SW480 (cell line): ENCODE measurements around the gene ZFR2.

Source experiments
- DNase-seq: peaks from one replicate; pipeline ENCODE4 v3.0.0-alpha.2; 2016; ENCODE audit warnings: low spot score

ZFR2 gene

DNA sequence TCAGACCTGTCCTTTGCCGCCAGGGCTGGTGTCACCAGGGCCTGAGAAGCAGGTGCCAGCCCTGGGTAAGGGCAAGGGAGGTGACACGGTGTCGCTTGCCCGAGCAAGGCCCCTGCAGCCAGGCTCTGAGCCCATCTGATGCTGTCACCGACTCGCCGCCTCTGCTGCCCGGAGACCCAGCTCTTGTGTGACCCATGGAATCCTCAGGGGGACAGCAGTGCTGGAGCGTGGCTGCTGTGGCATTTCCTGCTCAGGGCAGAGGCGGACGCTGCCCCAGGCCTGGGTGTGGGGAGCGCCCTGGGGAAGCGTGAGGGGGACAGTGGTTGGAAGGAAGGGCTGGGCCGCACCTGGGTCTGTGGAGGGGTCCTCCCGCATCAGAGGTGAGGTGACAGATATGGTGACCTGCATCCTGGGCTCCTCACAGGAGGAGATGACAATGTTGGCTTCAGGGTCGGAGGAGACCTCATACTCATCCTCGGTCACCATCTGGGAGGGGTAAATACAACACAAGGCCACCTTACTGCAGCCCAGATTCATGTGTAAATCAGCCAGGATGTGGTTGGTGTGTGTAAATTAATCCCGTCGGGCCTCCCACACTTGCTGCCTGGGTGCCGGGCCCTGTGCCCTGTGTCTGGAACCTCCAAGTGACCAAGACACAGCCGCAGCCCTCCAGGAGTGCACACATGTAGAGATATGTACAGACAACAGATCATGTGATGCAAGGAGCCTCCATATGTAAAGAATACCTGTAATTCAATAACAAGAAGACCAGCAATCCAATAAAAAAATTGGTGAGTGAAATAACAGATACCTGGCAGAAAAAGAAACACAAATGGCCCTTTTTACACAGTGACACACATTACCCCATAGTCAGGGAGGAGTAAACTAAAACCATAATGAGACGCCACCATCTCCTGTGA lies 55.1 kb downstream of the ZFR2 start:
- DNase-seq, result no peak

DNA sequence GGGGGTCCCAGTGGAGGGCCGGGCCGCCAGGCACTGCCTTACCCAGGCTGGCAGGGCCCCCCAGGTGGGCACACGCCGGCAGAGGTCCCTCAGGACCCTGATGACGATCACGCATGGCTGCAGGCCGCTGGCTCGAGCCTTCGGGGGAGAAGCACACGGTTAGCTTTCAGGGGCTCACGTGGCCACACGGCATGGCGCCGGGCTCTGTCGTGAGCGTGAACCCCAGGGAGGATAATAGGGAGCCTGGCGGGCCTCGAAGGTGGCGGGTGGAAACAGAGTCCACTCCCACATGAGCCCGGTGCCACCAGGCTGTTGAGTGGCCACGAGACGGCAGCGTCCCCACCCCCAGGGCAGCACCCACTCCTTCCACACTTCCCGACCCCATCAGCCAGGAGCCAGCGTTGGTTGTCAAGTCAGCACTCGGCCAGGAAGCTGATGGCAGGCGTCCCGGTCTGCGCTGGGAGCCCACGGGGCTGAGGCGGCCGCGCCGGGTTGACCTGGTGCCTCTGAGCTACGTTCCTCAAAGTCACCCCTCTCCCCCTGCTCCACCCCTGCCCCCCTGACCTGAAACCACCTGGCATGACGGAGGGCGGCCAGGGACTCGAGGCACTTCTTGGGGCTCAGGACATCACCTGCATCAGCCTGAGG lies 58.0 kb downstream of the ZFR2 start:
- no peak for DNase-seq

DNA sequence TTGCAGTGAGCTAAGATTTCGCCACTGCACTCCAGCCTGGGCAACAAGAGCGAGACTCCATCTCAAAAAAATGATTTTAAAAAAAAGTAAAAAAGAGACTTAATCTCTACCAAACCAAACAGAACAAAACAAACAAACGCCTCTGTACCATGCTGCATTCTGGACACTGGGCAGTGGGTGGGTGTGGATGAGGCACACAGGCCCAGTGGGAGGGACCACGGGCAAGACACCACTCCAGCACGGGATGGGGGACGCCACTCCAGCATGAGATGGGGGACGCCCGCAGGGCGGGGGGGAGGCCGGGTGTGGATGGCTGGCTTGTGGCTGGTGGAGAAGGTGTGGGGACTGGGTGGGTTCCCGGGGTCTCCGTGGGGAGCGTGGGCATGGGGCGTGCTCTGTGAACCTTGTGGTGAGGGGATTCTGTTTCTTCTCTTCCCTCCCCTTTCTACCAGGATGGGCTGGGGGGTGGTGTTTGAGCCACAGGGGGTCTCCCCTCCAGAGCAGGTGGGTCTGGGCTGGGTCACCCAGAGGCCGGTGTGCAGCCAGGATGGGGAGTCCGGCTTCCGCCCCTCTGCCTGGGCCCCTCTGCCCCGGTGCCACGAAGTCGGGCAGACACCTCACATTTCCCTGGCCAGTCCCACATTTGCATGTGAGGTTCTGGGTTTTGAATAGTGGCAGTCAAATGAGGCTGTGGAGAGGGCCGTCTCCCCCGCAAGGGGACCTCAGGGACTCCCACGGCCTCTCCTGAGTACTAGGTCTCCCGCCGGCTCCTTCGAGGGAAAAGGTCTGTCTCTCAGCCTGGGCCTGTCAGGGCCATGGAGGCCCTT lies 58.7 kb downstream of the ZFR2 start:
- no peak for DNase-seq

DNA sequence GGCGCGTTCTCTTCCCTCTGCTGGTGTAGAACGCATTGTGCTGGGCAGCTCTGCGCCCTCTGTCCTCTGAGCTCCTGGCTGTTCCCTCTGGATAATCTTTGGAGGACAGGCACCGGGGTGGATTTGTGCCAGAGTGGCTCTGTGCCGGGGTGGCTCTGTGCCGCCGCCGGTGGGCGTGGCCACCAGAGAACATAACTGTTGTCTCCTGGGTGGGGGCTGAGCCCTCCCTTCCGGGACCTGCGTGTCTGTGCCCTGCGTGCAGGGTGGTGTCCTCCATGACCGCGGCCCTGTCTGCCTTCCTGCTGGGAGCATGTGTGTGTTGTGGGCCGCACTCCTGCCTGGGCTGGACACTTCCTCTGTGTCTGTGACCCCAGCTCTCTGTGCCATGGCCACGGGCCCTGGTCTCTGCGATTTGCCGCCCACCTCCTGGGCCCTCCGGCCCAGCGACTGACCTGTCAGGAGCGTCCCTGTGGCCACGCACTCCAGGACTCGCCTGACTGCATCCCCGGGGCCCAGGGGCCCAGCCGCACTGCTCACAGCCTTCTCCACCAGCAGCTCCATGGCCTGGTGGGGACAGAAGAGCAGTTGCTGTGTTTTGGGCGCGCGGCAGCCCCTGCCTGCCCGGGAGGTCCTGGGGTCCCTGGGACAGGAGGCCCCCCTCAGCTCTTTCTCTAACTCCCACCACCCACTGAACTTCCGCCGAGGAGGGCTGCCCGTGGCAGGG lies 60.3 kb downstream of the ZFR2 start:
- DNase-seq, result no peak

DNA sequence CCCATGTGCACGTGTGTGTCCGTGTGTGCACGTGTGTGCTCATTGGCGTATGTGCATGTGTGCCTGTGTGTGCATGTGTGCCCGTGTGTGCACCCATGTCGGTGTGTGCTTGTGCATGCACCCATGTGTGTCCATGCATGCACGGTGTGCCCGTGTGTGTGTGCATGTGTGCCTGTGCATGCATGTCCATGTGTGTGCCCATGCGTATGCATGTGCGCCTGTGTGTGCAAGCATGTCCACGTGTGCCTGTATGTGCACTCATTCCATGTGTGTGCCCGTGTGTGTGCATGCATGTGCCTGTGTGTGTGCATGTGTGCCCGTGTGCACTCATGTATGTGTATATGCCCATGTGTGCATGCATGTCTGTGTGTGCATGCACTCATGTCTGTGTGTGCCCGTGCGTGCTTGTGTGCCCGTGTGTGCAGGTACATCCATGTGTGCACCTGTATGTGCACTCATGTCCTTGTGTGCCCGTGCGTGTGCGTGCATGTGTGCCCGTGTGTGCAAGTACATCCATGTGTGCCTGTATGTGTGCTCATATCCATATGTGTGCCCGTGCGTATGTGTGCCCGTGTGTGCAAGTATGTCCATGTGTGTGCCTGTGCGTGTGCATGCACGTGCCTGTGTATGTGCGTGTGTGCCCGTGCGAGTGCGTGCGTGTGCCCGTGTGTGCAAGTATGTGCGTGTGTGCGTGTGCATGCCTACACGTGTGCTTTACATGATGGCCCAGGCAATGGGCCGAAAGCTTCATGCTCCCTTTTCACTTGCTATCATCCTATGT lies 61.1 kb downstream of the ZFR2 start:
- no peak for DNase-seq

DNA sequence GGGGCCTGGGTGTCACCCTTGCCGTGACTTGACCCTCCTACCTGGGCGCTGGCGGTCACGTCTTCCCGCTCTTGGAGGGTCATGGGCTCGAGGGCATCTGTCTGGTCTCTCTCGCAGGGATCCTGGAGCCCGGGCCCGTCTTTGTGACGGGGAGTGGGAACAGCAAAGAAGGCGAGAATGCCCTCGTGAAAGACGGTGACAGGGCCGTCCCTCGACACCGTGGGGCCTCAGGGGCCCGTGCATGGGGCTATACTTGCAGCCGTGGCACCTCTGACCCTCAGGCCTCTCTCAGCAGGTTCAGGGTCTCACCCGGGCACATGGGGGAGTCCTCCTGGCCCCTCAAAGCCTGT lies 61.7 kb downstream of the ZFR2 start:
- DNase-seq, result no peak

DNA sequence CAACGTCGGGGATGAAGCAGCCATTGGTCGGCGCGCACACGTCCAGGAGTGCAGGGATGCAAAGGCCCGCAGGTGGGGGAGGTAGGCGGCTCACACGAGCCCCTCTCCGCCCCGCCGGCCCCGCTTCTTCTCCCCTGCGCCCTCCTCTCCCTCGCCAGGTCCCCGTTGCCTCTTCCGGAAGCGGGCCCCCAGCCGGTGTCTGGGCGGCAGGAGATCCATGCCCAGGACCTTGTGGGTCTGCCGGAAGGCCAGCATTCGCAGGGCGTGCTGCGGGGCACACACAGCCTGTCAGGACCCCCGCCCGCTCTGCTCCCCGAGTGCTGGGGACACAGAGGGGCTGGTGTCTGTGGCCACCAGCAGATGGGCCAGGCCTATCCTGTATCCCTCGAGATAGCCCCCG lies 63.0 kb downstream of the ZFR2 start:
- DNase-seq, result no peak

DNA sequence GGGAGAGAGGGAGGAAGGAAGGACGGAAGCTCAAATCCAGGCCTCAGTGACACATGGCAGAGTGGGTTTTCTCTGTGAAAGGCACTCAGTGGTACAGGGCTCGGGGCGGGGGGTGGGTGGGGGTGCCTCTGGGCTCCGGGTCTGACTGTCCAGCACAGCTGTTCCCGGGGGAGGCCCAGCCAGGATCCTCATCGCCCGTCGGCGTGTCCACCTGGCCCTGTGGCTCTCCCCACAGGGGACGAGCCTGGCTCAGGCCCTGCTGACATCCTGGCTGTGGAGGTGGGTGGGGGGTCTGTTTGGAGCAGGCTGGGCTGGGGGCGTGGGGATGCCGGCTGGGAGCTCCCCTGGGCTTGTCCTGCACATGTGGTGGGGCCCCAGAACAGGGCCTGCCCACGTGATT lies 64.4 kb downstream of the ZFR2 start:
- no peak for DNase-seq

DNA sequence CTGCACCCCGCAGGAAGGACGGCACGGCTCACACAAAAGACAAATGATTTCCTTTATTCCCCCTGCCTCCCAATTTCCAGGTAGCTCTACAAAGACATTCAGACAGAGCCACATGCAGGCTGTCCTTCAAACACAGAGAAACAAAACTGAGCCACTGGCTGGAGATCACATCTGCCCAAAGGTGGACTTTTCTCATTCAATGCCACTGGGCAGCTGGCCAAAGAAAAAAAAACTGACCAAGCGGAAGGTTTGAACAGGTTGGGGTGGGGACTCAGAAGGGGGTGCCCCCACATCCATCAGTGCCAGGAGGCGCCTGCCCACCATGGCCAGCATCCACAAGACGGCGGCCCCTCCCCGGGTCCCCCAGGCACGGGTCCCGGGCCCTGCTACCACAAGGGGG lies 64.9 kb downstream of the ZFR2 start:
- no peak for DNase-seq

DNA sequence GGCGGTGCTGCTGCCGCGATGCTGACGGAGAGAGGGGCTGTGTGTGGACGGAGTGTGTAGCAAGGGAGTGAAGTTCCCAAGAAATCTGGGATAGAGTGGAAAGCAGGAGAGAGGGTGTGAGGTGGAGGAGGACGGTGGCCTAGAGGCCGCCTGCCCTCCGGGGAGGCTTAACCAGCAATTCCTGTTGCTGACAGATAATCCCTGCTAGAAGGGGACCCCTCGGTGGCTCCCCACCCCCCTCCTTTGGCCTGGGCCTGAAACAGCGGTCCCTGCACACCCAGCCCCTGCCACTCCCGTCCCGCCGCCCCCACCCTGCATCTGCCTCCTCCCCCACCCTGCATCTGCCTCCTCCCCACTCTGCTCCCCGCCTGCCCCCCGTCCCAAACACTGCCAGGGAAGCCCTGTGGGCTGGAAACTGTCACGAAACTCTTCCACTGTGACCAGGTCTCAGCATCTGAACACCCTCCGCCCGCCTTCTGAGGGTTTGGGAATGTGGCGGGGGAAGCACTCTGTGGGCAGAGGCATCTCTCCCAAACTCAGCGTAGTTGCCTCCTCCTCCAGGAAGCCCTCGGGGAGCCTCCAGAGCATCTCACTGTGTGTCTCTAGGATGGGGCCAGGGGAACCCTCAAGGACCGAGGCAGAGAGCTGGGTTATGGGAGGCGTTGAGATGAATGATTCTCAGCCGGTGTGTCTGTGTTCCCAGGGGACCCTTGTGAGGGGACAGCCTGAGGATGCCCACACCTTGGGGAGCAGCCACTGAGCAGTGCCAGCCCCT lies 65.5 kb downstream of the ZFR2 start:
- DNase-seq, result no peak

DNA sequence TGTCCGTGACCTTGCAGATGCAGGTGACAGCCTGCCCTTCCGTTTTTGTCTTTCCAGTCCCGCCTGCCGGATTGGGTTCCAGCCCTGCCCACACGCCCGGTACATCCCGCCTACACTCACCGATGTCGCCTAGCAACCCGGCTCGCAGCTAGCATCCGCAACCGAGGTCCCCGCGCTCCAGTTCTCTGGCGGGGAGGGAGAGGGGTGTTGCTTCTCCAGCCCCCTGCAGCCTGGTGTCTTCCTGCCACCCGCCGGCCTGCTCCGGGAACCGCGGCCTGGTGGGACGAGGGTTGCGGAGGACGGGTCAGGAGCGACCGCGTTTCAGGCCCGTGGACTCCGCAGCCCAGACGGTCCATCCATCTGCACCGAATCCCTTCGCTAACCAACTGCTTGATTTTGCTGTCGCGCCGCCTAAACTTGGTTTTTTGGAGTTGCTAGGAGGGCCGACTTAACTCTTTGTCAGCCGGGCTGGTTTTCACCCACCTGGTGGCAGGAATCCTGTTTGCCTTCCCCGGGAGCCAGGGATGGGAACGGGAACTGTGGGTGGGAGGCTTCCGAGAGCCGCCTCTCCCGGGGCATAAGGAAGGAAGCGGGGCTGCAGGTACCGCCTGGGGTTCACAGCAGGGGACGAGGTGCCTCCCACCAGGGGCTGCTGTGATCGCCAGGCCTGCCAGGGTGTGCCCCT lies 67.3 kb downstream of the ZFR2 start:
- no peak for DNase-seq

DNA sequence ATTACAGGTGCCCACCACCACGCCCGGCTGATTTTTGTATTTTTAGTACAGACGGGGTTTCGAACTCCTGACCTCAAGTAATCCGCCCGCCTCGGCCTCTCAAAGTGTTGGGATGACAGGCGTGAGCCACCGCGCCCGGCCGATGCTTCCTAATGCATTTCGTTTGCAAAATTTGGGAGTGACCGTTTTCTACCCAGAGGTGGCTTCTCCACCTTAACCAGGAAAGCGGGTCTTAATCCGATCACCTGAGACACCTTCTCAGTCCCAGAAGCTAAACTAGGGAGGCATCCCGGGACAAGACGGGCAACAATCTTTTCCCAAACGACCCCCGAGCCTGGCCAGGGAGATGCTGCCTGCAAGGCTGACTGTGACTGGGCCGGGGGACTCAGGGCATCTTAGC lies 67.8 kb downstream of the ZFR2 start:
- DNase-seq, result no peak

DNA sequence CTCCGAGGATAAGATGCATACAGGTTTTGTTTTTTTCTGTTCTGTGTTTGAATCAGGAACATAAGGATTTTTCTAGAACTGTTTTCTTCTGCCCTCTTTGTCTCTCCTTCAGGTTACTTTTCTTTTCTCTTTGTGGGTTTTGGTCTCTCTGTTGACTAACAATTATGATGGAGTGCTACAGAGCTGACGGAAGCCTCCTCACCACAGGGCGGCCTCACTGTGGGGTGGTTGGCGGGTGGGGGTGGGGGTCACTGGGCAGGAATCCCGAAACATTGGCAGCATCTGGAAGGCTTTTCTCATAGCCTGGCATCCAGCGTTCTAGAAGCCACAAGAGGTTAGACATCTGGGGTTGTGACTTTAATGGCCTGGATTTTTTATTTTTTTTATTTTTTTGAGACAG lies 70.7 kb downstream of the ZFR2 start:
- DNase-seq, result no peak

DNA sequence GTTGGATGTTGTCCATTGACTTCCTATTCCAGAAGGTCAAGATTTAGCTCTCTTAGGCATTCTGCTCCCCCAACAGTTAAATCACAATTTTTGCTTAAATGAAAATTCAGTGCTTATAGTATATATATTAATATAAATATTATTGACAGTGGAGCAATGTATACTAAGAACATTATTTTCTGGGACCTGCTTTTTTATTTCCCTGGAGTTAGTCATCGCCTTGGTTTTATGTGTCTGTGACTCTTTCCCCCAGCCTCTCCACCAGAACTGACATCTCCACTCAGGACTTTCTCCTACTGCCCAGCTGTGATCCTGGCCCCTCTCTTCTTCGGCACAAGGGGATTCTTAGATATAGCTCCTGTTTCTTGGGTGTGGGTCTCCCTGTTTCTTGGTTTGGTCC lies 72.5 kb downstream of the ZFR2 start:
- no peak for DNase-seq

DNA sequence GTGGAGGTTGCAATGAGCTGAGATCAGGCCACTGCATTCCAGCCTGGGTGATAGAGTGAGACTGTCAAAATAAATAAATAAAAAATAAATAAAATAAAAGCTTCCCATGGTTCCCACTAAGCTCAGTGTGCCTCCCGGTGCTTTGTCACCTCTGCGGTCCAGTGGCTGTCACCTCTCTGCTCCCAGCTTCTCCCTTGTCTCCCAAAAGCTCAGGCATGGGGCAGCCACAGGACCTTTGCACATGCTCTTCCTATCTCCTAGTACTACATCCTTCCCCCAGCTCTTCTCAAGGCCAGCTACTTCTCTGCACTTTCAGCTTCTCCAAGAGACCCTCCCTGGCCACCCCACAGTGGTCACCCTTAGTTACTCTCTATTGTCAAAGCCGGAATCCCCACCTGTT lies 75.0 kb downstream of the ZFR2 start:
- no peak for DNase-seq

DNA sequence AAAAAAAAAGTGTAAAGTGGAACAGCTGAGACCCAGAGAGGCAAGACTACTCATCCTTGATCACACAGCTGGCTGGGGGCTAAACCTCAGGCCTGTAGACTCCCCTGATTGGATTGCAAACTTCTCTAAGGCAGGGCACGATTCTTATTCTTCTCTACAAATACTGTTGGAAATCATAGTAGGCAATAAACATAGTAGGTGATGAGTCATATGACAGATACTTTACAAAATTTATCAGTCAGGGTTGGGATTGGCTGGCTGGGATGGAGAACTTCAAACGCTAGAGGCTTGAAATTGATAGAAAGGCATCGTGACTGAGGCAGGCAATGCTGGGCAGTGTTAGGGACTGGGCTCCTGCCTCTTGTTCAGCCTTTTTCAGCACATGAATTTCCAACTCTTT lies 76.7 kb downstream of the ZFR2 start:
- DNase-seq, result no peak

DNA sequence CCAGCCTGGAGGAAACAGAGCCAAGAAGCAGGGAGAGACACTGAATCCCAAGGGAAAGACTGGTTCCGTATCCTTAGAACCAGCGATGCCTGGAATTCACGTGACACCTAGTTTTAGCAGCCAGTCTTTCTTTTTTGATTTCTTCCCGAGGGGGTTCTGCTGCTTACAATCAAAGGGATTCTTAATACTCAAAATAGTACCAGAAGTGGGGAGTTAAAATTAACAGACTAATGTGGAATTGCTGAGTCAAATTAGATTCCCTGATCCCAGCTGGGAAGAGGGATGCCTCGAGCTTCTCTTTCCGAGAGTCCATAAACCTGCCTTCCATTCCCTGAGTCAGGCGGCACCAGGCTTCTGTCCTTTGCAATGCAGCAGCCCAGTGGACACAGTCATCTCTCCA lies 77.9 kb downstream of the ZFR2 start:
- no peak for DNase-seq

DNA sequence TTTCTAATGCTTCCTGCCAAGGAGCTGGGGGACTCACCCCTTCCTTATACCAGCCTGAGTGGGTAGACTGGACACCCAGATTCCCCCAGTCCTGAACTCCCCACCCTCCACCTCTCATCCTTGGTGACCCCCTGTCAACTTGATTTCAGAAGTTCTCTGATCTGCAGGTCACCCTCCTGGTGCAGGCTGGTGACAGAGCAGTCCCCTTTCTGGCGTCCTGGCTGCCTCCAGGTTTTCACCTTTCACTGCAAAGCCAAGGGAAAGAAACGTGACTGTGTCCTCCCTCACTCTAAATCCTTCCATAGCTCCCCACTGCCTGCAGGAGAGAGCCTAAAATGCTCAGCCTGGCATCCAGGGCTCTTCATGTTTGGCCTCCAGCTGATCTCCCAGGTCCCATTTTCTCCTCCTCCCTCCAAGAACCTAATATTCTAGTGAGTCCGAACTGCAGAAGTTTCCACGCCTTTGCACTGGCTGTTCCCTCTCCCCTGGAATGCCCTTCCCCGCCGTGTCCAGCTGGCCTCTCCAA lies 78.6 kb downstream of the ZFR2 start:
- no peak for DNase-seq

DNA sequence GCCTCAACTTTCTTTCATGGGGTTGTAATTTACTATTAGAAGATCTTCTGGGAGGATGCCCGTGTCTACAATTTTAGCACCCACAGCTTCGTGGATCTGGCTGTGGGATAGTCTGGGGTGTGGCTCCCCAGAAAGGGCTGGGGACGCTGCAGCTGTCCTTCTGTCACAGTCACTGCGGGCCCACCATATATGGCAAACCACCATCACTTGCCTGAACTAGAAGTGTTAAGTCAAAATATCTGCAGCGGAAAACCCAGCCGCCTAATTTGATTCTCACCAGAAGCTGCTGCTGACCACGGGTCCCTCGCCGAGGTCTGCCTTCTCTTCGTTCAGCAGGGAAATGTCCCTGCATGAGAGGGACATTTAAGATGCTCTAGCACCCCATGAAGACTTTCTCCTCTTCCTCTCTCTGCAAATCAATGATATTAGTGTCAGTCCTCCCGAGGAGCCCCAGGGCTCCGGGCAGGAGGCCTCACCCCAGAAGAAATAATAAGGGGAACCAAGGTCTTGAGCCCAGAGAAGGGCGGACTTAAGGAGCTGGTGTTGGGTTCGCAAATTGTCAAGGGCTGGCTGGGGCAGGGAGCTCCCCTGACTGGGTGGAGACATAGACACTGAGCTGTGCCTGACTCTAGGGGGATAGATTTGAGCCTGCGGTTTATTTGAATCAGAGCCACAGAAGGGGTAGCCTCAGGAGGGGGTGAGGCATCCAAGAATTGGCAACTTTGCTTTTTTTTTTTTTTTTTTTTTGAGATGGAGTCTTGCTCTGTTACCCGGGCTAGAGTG lies 79.7 kb downstream of the ZFR2 start:
- DNase-seq, result no peak
